K562 (cell line): ENCODE data around the gene VPS37D. TPM values are rescaled to one million over a fixed set of nuclear protein-coding genes. Genes with fewer than 3 reads are reported as not detected.

Experiments
- ATAC-seq: fragments of 200-7000 bp; cut with Tn5 transposase; 3 replicates; pipeline ENCODE4 v1.9.1; 2020; ENCODE audit warnings: moderate library complexity
- BruUV-seq: library from RNA; stranded (reverse); fragments of 400-500 nt; replicated peaks from 2 replicates; lab custom pipeline; 2021; lab: Mats Ljungman, UMichigan
- CTCF ChIA-PET: fragments of 300-600 bp; formaldehyde crosslinking; extraction: SDS; loops from one replicate; lab custom pipeline; 2021; ENCODE audit warnings: low intra/inter-chr PET ratio; lab: Yijun Ruan, JAX
- POLR2A ChIA-PET: fragments of 300-600, 350-650 bp; sonication (Branson Sonifier 250); formaldehyde crosslinking; extraction: SDS; loops from one replicate; lab custom pipeline; 2021; ENCODE audit warnings: antibody characterized with exemption, inconsistent platforms; lab: Yijun Ruan, JAX
- DNase-seq, 4 experiments: peaks; one replicate each; pipeline versions ENCODE4 v3.0.0 to v3.0.0-alpha.2; 2011 to 2018; ENCODE audit warnings: low spot score in 3 of 4, mixed read lengths in 3 of 4; ENCODE audit errors: extremely low read depth in 1 of 4
- FAIRE-seq: peaks from 2 replicates; lab custom pipeline; 2011; peaks lifted over from hg19 to GRCh38; lab: Jason Lieb, UNC
- H2AFZ ChIP-seq: 2 replicates; pipeline ENCODE4 v1.6.0; 2011; ENCODE audit warnings: low read depth, low read length, control low read depth, inconsistent platforms
- H3K27ac ChIP-seq: fragments of 200-600 bp; 3 replicates; pipeline ENCODE4 v1.8.0; 2011; ENCODE audit warnings: low read depth, mild to moderate bottlenecking, control low read depth, inconsistent platforms, low read length, moderate library complexity, mixed read lengths; ENCODE audit errors: extremely low read depth
- H3K27me3 ChIP-seq, 2 experiments: fragments of 300-600 bp in 1 of 2; 2 replicates in 1 of 2; 3 replicates in 1 of 2; pipeline versions ENCODE4 v1.6.0 to v1.8.0; 2011; ENCODE audit warnings: inconsistent platforms in 2 of 2, low read length in 2 of 2, mild to moderate bottlenecking in 1 of 2, mixed read lengths in 1 of 2, moderate library complexity in 1 of 2; ENCODE audit not compliant: control insufficient read depth in 2 of 2, insufficient read depth in 2 of 2
- H3K36me3 ChIP-seq: fragments of 300-600 bp; 3 replicates; pipeline ENCODE4 v1.8.0; 2011; ENCODE audit warnings: mild to moderate bottlenecking, low read length, inconsistent platforms; ENCODE audit not compliant: control insufficient read depth, insufficient read depth
- H3K4me1 ChIP-seq, 2 experiments: fragments of 200-600 bp in 1 of 2; replicated peaks in 1 of 2; 2 replicates in 1 of 2; 3 replicates in 1 of 2; pipeline versions ENCODE4 v1.5.1 to v1.8.0; 2011; ENCODE audit warnings: inconsistent platforms in 2 of 2, low read length in 2 of 2, mild to moderate bottlenecking in 1 of 2, mixed read lengths in 1 of 2, moderate library complexity in 1 of 2; ENCODE audit not compliant: control insufficient read depth in 2 of 2, insufficient read depth in 2 of 2
- H3K4me2 ChIP-seq: 2 replicates; pipeline ENCODE4 v1.6.1; 2011; ENCODE audit warnings: low read length, control low read depth, inconsistent platforms, mixed read lengths; ENCODE audit not compliant: insufficient read depth
- H3K4me3 ChIP-seq: fragments of 200-600 bp; sonication (generic), shearing (Covaris generic); 2 replicates; pipeline ENCODE4 v1.5.1; 2016; ENCODE audit warnings: control low read depth, inconsistent platforms
- H3K79me2 ChIP-seq: fragments of 200-600 bp; 3 replicates; pipeline ENCODE4 v1.8.0; 2011; ENCODE audit warnings: low read length, inconsistent platforms; ENCODE audit not compliant: control insufficient read depth, insufficient read depth
- H3K9ac ChIP-seq, 2 experiments: 2 replicates each; pipeline versions ENCODE4 v1.6.0 to v1.6.1; 2011; ENCODE audit warnings: low read depth in 2 of 2, low read length in 2 of 2, control low read depth in 1 of 2, inconsistent platforms in 1 of 2, mild to moderate bottlenecking in 1 of 2, mixed read lengths in 1 of 2; ENCODE audit not compliant: insufficient read depth in 1 of 2
- H3K9me1 ChIP-seq: one replicate; pipeline ENCODE4 v1.6.0; 2011; ENCODE audit warnings: inconsistent platforms, mild to moderate bottlenecking, low read length, moderate library complexity; ENCODE audit not compliant: control insufficient read depth, insufficient read depth
- H3K9me3 ChIP-seq: replicated peaks from 2 replicates; pipeline ENCODE4 v1.5.1; 2011; ENCODE audit warnings: low read depth, low read length, inconsistent platforms; ENCODE audit not compliant: control insufficient read depth, insufficient read depth
- H4K20me1 ChIP-seq: replicated peaks from 2 replicates; pipeline ENCODE4 v1.6.1; 2011; ENCODE audit warnings: low read length, inconsistent platforms, mixed read lengths; ENCODE audit not compliant: control insufficient read depth, insufficient read depth
- BCLAF1 ChIP-seq, 2 experiments: fragments of 450-650 bp in 1 of 2; IDR thresholded peaks; 2 replicates each; pipeline ENCODE4 v1.6.1; 2011 to 2017; ENCODE audit warnings: low read depth in 2 of 2, antibody characterized with exemption in 1 of 2, borderline replicate concordance in 1 of 2, low read length in 1 of 2, mild to moderate bottlenecking in 1 of 2, mixed read lengths in 1 of 2; ENCODE audit not compliant: control insufficient read depth in 1 of 2
- BCOR ChIP-seq: fragments of 450-650 bp; IDR thresholded peaks from 2 replicates; pipeline ENCODE4 v1.6.1; 2016
- CBX1 ChIP-seq: sonication (generic); IDR thresholded peaks from 2 replicates; pipeline ENCODE4 v1.6.1; 2016; ENCODE audit warnings: antibody characterized with exemption, low read depth, mild to moderate bottlenecking
- CBX2 ChIP-seq: fragments of 200-600 bp; sonication (generic); IDR thresholded peaks from one replicate; pipeline ENCODE4 v1.6.1; 2012; ENCODE audit warnings: mild to moderate bottlenecking, low read length, inconsistent platforms; ENCODE audit not compliant: insufficient read depth, poor library complexity, severe bottlenecking
- FOXM1 ChIP-seq, 2 experiments: fragments of 450-650 bp in 1 of 2; sonication (generic) in 1 of 2; formaldehyde crosslinking in 1 of 2; IDR thresholded peaks; 2 replicates each; pipeline versions ENCODE4 v1.6.1 to v1.9.0; 2017 to 2022; ENCODE audit warnings: low read depth in 2 of 2, mild to moderate bottlenecking in 2 of 2, missing genetic modification reagents in 1 of 2, moderate library complexity in 1 of 2
- GATAD2B ChIP-seq: fragments of 450-650 bp; IDR thresholded peaks from 2 replicates; pipeline ENCODE4 v1.6.1; 2017; ENCODE audit warnings: mild to moderate bottlenecking, borderline replicate concordance
- KDM1A ChIP-seq, 2 experiments: fragments of 450-650 bp; IDR thresholded peaks; 2 replicates each; pipeline ENCODE4 v1.6.1; 2016; ENCODE audit warnings: mild to moderate bottlenecking in 2 of 2
- MEF2D ChIP-seq: conservative IDR thresholded peaks from 2 replicates; pipeline ENCODE4 v1.6.1; 2016; ENCODE audit warnings: low read depth, missing genetic modification characterization, missing compliant biosample characterization
- MEIS2 ChIP-seq: fragments of 450-650 bp; IDR thresholded peaks from 2 replicates; pipeline ENCODE4 v1.6.1; 2014; ENCODE audit warnings: mild to moderate bottlenecking; ENCODE audit not compliant: partially characterized antibody
- PTRF ChIP-seq: fragments of 450-650 bp; IDR thresholded peaks from 2 replicates; pipeline ENCODE4 v1.6.1; 2016; ENCODE audit warnings: mild to moderate bottlenecking, missing genetic modification characterization, missing compliant biosample characterization
- RBM25 ChIP-seq: fragments of 200-400 bp; formaldehyde crosslinking; IDR thresholded peaks from 2 replicates; pipeline ENCODE4 v1.6.1; 2018; ENCODE audit warnings: low read length, low read depth, moderate library complexity; ENCODE audit not compliant: severe bottlenecking
- RCOR1 ChIP-seq, 2 experiments: IDR thresholded peaks; 2 replicates each; pipeline ENCODE4 v1.6.1; 2012; ENCODE audit warnings: low read depth in 2 of 2, low read length in 2 of 2, borderline replicate concordance in 1 of 2, improper control_type of control experiment in 1 of 2
- SMARCA5 ChIP-seq: fragments of 450-650 bp; IDR thresholded peaks from 2 replicates; pipeline ENCODE4 v1.6.1; 2016
- ZBED1 ChIP-seq: IDR thresholded peaks from 2 replicates; pipeline ENCODE4 v1.6.1; 2014
- ZNF583 ChIP-seq: fragments of 250-450 bp; sonication (Bioruptor Pico); IDR thresholded peaks from 2 replicates; pipeline ENCODE4 v1.4.0; 2020
- ZNF766 ChIP-seq: fragments of 200-800 bp; sonication (Bioruptor generic); conservative IDR thresholded peaks from 2 replicates; pipeline ENCODE4 v1.6.1; 2016; ENCODE audit warnings: missing genetic modification characterization, missing compliant biosample characterization
- WGBS: fragments of 100-300 bp; shearing (Covaris generic); methylation state at CpG from one replicate; pipeline ENCODE4 v1.1.6; 2016; ENCODE audit warnings: low coverage, mixed read lengths; ENCODE audit not compliant: insufficient coverage; ENCODE audit errors: missing lambda C conversion rate; 5-methylcytosine and 5-hydroxymethylcytosine counted together
- in situ Hi-C: fragments of 300-500 bp; cut with MboI; formaldehyde crosslinking; loops from 4 replicates; pipeline ENCODE4 v1.15.0; 2018; ENCODE audit warnings: inconsistent platforms, mixed read lengths
- intact Hi-C: fragments of 100-400 bp; cut with micrococcal nuclease; formaldehyde crosslinking; loops from 2 replicates; pipeline ENCODE4 v1.14.2; 2022
- polyA plus RNA-seq, 8 experiments: library from polyadenylated mRNA; depleted of rRNA in 4 of 8; stranded (reverse) in 5 of 8; unstranded in 3 of 8; fragments of >200 nt; fragmentation: Nextera tagmentation in 2 of 8; fragmentation: Illumina TruSeq in 1 of 8; extraction: Ambion mirVana in 2 of 8; extraction: Trizol in 1 of 8; gene quantifications; 2 replicates each; pipeline versions ENCODE4 v1.2.1 to v1.2.3, GENCODE V29; 2011 to 2014; ENCODE audit warnings: inconsistent platforms in 1 of 8, missing spikeins in 1 of 8
- total RNA-seq, 7 experiments: library from RNA; depleted of rRNA in 6 of 7; stranded (reverse); fragments of >200 nt in 6 of 7; fragmentation: Illumina TruSeq in 2 of 7; extraction: Trizol in 2 of 7; gene quantifications; 2 replicates each; pipeline versions ENCODE4 v1.2.1 to v1.2.3, GENCODE V29; 2011 to 2021; ENCODE audit warnings: low replicate concordance in 1 of 7

Gene VPS37D
- total and polyA plus RNA-seq, 9 of the 15 experiments (the other 6 are each of a cell fraction or from before 2014, with no cell fraction given), result 0.25 to 2.3 (median 1.0) TPM; not detected in 3

DNA sequence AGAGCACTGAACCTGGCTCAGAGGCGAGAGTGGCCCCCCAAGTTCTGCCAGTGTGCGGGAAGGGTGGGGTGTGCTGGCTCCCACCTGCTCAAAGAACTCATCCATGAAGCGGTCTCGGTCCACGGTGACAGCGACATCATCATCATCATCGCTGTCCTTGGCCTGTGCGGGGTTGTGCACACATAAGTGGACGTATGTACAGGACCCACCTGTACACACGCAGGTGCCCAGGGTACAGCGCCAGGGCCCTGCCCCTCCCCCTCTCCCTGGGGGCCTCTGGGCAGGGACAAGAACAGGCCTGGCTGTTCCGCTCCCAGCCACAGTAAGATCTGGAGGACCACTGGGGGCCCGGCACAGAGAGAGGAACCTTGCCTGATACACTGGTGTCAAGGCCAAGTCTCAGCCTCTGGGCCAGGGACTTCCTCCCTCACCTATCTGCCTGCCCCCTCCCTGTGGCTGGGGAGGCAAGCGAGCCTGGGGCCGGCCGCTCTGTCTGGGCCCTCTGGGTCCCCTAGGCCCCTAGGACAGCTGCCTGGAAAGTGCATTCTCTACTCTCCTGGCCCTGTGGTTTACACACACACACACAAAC lies 41.4 kb downstream of the VPS37D start (continued):
- TF ChIP-seq ZNF766 (CRISPR knock-in tag), result no peak
- no peak for TF ChIP-seq PTRF (tag)

DNA sequence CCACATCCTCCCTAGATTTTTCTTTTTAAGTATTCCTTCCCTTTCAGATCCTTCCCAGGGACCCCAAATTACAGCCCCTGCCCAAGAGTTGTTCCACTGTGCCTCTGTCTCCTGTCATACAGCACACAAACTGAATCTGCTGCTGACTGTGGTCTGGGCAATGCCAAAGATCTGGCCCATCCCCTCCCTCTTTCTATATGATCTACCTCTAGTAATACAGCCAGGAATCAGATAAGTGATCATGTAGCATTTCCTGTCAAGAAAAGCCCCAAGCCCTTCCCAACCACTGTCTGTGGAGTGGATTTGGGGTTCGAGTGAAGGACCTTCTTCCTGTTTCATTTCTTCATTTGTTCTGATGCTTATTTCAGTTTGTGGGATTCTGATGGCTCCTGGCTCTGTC lies 45.1 kb downstream of the VPS37D start:
- FAIRE-seq, result no peak
- no peak overlapping the region for H3K4me2 ChIP-seq
- intact Hi-C loops, result no loop called here
- no peak for ATAC-seq
- 36% methylated on average over 1 of the region's 1 CpG for WGBS
- H3K4me1 ChIP-seq, result peaks cover 19 to 41% of the 10 kb centered on the region in 2 experiments; a peak in 4 of 5 replicates
- H3K9ac ChIP-seq, result no peak overlapping the region
- H3K27me3 ChIP-seq, result no peaks in the 10 kb centered on the region
- H3K79me2 ChIP-seq, result peaks cover 2% of the 10 kb centered on the region; the same call in 1 of the 3 replicates
- peaks cover 6% of the 10 kb centered on the region for H3K9me1 ChIP-seq
- no peaks in the 10 kb centered on the region for H3K9me3 ChIP-seq
- H4K20me1 ChIP-seq, result peaks cover 38% of the 10 kb centered on the region
- no TSS peak for BruUV-seq
- DNase-seq, result no peak
- no peak overlapping the region for H3K4me3 ChIP-seq
- no peak overlapping the region for H3K27ac ChIP-seq
- ChIA-PET CTCF (no interaction called here), POLR2A (interaction anchor here (0.6 to 1.2 kb wide), 3 partner anchors 17 to 748 kb away, joined by 3 read pairs; no protein-coding TSS in a partner anchor)
- no peak overlapping the region for H2AFZ ChIP-seq
- in situ Hi-C loops, result no loop called here
- H3K36me3 ChIP-seq, result no peaks in the 10 kb centered on the region
- no peak for TF ChIP-seq MEIS2
- peak; percentile 58 to 62; a peak in 2 of 4 replicates for TF ChIP-seq KDM1A (IDR thresholded peaks at IDR 0.05)
- TF ChIP-seq RBM25, result peak; percentile 97
- TF ChIP-seq FOXM1 (IDR thresholded peaks at IDR 0.05; ENCODE audit: low read depth), result no peak
- no peak for TF ChIP-seq FOXM1 (CRISPR knock-in tag; IDR thresholded peaks at IDR 0.05; ENCODE audit: low read depth)
- no peak for TF ChIP-seq GATAD2B
- TF ChIP-seq SMARCA5, result peak; percentile 78; the same call in 1 of the 2 replicates
- no peak for TF ChIP-seq CBX1
- 0 out of 4 replicates have a peak, but pooled peaks of 1 of the 2 experiments have one; percentile 37 for TF ChIP-seq RCOR1 (IDR thresholded peaks at IDR 0.05; ENCODE audit: borderline replicate concordance in 1 of 2, low read depth in 2 of 2, low read length in 2 of 2)
- no peak for TF ChIP-seq BCLAF1 (IDR thresholded peaks at IDR 0.05; ENCODE audit: borderline replicate concordance in 1 of 2, control insufficient read depth in 1 of 2, low read depth in 2 of 2, low read length in 1 of 2)
- no peak for TF ChIP-seq ZNF583 (CRISPR knock-in tag)
- peak; percentile 91 for TF ChIP-seq BCOR
- TF ChIP-seq ZBED1, result no peak
- TF ChIP-seq MEF2D, result no peak
- TF ChIP-seq CBX2, result no peak
